ENCODE measurements around the gene GRIP2.

The GRIP2 gene

GRCh38 chr3:14569474-14570000 is 29.4 kb upstream of the GRIP2 start:
- TF ChIP-seq, protein P1, sequence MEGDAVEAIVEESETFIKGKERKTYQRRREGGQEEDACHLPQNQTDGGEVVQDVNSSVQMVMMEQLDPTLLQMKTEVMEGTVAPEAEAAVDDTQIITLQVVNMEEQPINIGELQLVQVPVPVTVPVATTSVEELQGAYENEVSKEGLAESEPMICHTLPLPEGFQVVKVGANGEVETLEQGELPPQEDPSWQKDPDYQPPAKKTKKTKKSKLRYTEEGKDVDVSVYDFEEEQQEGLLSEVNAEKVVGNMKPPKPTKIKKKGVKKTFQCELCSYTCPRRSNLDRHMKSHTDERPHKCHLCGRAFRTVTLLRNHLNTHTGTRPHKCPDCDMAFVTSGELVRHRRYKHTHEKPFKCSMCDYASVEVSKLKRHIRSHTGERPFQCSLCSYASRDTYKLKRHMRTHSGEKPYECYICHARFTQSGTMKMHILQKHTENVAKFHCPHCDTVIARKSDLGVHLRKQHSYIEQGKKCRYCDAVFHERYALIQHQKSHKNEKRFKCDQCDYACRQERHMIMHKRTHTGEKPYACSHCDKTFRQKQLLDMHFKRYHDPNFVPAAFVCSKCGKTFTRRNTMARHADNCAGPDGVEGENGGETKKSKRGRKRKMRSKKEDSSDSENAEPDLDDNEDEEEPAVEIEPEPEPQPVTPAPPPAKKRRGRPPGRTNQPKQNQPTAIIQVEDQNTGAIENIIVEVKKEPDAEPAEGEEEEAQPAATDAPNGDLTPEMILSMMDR (conservative IDR thresholded peaks at IDR 0.05; ENCODE audit: low read length) = no peak
- DNase-seq (ENCODE audit: low read depth) = no peak
- no peak overlapping the region for H3K4me3 ChIP-seq (ENCODE audit: low read length)

- no peak overlapping the region for H3K4me3 ChIP-seq (ENCODE audit: low read length)
- no peak for DNase-seq (ENCODE audit: low read depth)
- TF ChIP-seq, protein P1 (conservative IDR thresholded peaks at IDR 0.05; ENCODE audit: low read length) = no peak
Observed at GRCh38 chr3:14568269-14568668, 28.1 kb upstream of the GRIP2 start.

GRCh38 chr3:14566812-14567211 is 26.7 kb upstream of the GRIP2 start:
- no peak for DNase-seq (ENCODE audit: low read depth)
- TF ChIP-seq, protein P1 (conservative IDR thresholded peaks at IDR 0.05; ENCODE audit: low read length) = no peak

GRCh38 chr3:14565868-14566588 is 25.9 kb upstream of the GRIP2 start:
- no peak overlapping the region for H3K4me3 ChIP-seq (ENCODE audit: low read length)
- TF ChIP-seq, protein P1 (conservative IDR thresholded peaks at IDR 0.05; ENCODE audit: low read length) = no peak
- DNase-seq (ENCODE audit: low read depth) = peak; percentile 68

More at GRCh38 chr3:14566812-14567211, 26.7 kb upstream of the GRIP2 start:
- no peak overlapping the region for H3K4me3 ChIP-seq (ENCODE audit: low read length)

- H3K4me3 ChIP-seq (ENCODE audit: low read length) = no peak overlapping the region
- DNase-seq (ENCODE audit: low read depth) = no peak
- TF ChIP-seq, protein P1 (conservative IDR thresholded peaks at IDR 0.05; ENCODE audit: low read length) = no peak
Observed at GRCh38 chr3:14564741-14565140, 24.6 kb upstream of the GRIP2 start.

GRCh38 chr3:14563946-14564539 is 23.9 kb upstream of the GRIP2 start:
- no peak overlapping the region for H3K4me3 ChIP-seq (ENCODE audit: low read length)
- TF ChIP-seq, protein P1 (conservative IDR thresholded peaks at IDR 0.05; ENCODE audit: low read length) = no peak
- DNase-seq (ENCODE audit: low read depth) = no peak

Measured in AG10803 (cell line).